22Rv1 (cell line): ENCODE measurements around the gene PDCD1LG2.
A peak's percentile ranks its signal among the peaks of the same experiment; 100 is the strongest.

Experiments used
- H3K27ac ChIP-seq: fragments of 450-650 bp; 2 replicates; pipeline ENCODE4 v1.5.1; 2017
- ZFX ChIP-seq: fragments of 450-650 bp; IDR thresholded peaks from 2 replicates; pipeline ENCODE4 v1.6.1; 2017; ENCODE audit warnings: antibody characterized with exemption, borderline replicate concordance
- TF ChIP-seq, protein P1 (sequence below): fragments of 450-650 bp; IDR thresholded peaks from 2 replicates; pipeline ENCODE4 v1.5.1; 2017; ENCODE audit warnings: mild to moderate bottlenecking

Gene PDCD1LG2

DNA sequence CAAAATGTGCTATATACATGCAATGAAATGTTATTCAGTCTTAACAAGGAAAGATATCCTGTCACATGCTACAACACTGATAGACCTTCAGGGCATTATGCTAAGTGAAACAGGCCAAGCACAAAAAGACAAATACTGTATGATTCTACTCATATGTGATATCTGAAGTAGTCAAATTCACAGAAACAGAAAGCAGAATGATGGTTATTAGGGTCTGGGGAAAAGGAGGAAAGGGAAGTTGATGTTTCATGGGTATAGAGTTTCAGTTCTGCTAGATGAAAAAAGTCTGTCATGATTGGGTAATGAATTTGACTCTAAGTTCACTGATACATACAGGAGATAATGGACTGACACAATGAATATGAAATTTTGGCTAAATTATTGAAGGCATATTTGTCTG, 107.4 kb downstream of the PDCD1LG2 start:
- TF ChIP-seq, protein P1, sequence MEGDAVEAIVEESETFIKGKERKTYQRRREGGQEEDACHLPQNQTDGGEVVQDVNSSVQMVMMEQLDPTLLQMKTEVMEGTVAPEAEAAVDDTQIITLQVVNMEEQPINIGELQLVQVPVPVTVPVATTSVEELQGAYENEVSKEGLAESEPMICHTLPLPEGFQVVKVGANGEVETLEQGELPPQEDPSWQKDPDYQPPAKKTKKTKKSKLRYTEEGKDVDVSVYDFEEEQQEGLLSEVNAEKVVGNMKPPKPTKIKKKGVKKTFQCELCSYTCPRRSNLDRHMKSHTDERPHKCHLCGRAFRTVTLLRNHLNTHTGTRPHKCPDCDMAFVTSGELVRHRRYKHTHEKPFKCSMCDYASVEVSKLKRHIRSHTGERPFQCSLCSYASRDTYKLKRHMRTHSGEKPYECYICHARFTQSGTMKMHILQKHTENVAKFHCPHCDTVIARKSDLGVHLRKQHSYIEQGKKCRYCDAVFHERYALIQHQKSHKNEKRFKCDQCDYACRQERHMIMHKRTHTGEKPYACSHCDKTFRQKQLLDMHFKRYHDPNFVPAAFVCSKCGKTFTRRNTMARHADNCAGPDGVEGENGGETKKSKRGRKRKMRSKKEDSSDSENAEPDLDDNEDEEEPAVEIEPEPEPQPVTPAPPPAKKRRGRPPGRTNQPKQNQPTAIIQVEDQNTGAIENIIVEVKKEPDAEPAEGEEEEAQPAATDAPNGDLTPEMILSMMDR, result no peak
- no peak for TF ChIP-seq ZFX
- no peak overlapping the region for H3K27ac ChIP-seq

DNA sequence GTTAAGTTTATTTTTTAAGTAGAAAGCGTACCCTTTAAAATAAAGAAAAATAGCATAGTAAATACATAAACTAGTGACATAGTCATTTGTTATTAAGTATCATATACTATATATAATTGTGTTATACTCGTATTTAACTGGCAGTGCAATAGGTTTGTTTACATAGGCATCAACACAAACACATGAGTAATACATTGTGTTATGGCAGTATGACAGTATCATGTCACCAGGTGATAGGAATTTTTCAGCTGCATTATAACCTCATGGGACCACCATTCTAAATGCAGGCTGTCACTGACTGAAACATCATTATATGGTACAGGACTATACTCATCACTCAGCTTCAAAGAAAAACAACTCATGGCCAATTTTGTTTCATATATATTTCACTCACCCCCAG, 110.2 kb downstream of the PDCD1LG2 start:
- no peak for TF ChIP-seq ZFX
- TF ChIP-seq, protein P1, result no peak
- H3K27ac ChIP-seq, result peak overlapping the region; percentile 19; the same call in 1 of the 2 replicates
